HepG2 (cell line): ENCODE data around the gene LIN28B. TPM values are rescaled to one million over a fixed set of nuclear protein-coding genes. Genes with fewer than 3 reads are reported as not detected.

Experiments used
- ATAC-seq: fragments of 200-7000 bp; cut with Tn5 transposase; 3 replicates; pipeline ENCODE4 v1.9.1; 2020; ENCODE audit warnings: mild to moderate bottlenecking, moderate library complexity
- BruUV-seq: library from RNA; stranded (reverse); fragments of 400-500 nt; replicated peaks from 2 replicates; lab custom pipeline; 2021; lab: Mats Ljungman, UMichigan
- CTCF ChIA-PET: fragments of 300-600 bp; formaldehyde crosslinking; extraction: SDS; loops from one replicate; lab custom pipeline; 2021; ENCODE audit warnings: low total read pairs, inconsistent platforms, low intra/inter-chr PET ratio; lab: Yijun Ruan, JAX
- POLR2A ChIA-PET: fragments of 350-600 bp; sonication (Branson Sonifier 250); formaldehyde crosslinking; loops from one replicate; lab custom pipeline; 2020; ENCODE audit warnings: antibody characterized with exemption, inconsistent platforms; lab: Yijun Ruan, JAX
- DNase-seq: peaks from one replicate; pipeline ENCODE4 v3.0.0-alpha.2; 2015; ENCODE audit warnings: low spot score
- FAIRE-seq: peaks from 3 replicates; lab custom pipeline; 2011; peaks lifted over from hg19 to GRCh38; lab: Jason Lieb, UNC
- H2AFZ ChIP-seq: one replicate; pipeline ENCODE4 v1.6.1; 2011; ENCODE audit warnings: low read length, inconsistent platforms
- H3K27ac ChIP-seq: fragments of 300-600 bp; 3 replicates; pipeline ENCODE4 v1.8.0; 2011; ENCODE audit warnings: mixed run types, mild to moderate bottlenecking, mixed read lengths, low read length, inconsistent platforms; ENCODE audit not compliant: insufficient read depth; ENCODE audit errors: extremely low read length
- H3K27me3 ChIP-seq, 2 experiments: fragments of 200-600 bp in 1 of 2; 2 replicates in 1 of 2; 3 replicates in 1 of 2; pipeline versions ENCODE4 v1.6.0 to v1.8.0; 2011; ENCODE audit warnings: low read length in 2 of 2, mild to moderate bottlenecking in 2 of 2, moderate library complexity in 2 of 2, inconsistent platforms in 1 of 2; ENCODE audit not compliant: insufficient read depth in 2 of 2, control insufficient read depth in 1 of 2
- H3K36me3 ChIP-seq, 2 experiments: fragments of 200-600 bp in 1 of 2; replicated peaks in 1 of 2; 2 replicates in 1 of 2; 3 replicates in 1 of 2; pipeline versions ENCODE4 v1.5.1 to v1.8.0; 2011; ENCODE audit warnings: low read length in 2 of 2, inconsistent platforms in 1 of 2; ENCODE audit not compliant: insufficient read depth in 2 of 2, control insufficient read depth in 1 of 2
- H3K4me1 ChIP-seq: 2 replicates; pipeline ENCODE4 v1.5.1; 2012; ENCODE audit warnings: low read length, inconsistent platforms; ENCODE audit not compliant: insufficient read depth
- H3K4me2 ChIP-seq: 2 replicates; pipeline ENCODE4 v1.6.0; 2011; ENCODE audit warnings: low read depth, low read length, inconsistent platforms
- H3K4me3 ChIP-seq, 3 experiments: fragments of 200-600 bp in 1 of 3; sonication (generic), shearing (Covaris generic) in 1 of 3; replicated peaks in 1 of 3; 2 replicates each; pipeline ENCODE4 v1.5.1; 2011 to 2016; ENCODE audit warnings: low read length in 3 of 3, inconsistent platforms in 2 of 3, low read depth in 2 of 3, mild to moderate bottlenecking in 2 of 3, control low read depth in 1 of 3, mixed read lengths in 1 of 3; ENCODE audit not compliant: insufficient read depth in 1 of 3
- H3K79me2 ChIP-seq: one replicate; pipeline ENCODE4 v1.6.1; 2011; ENCODE audit warnings: low read length, inconsistent platforms; ENCODE audit not compliant: insufficient read depth
- H3K9ac ChIP-seq: 2 replicates; pipeline ENCODE4 v1.6.0; 2011; ENCODE audit warnings: mild to moderate bottlenecking, low read depth, low read length, inconsistent platforms; ENCODE audit not compliant: insufficient read depth
- H3K9me3 ChIP-seq: 2 replicates; pipeline ENCODE4 v1.5.1; 2012; ENCODE audit warnings: mild to moderate bottlenecking, low read length
- H4K20me1 ChIP-seq: 2 replicates; pipeline ENCODE4 v1.6.0; 2011; ENCODE audit warnings: inconsistent platforms, mild to moderate bottlenecking, low read length, moderate library complexity; ENCODE audit not compliant: insufficient read depth
- AHR ChIP-seq: IDR thresholded peaks from 2 replicates; pipeline ENCODE4 v1.6.1; 2018; ENCODE audit warnings: missing genetic modification reagents, missing compliant biosample characterization
- CBX5 ChIP-seq: sonication (generic); formaldehyde crosslinking; IDR thresholded peaks from 2 replicates; pipeline ENCODE4 v1.4.0; 2020; ENCODE audit warnings: missing genetic modification reagents, borderline replicate concordance
- MTF2 ChIP-seq: sonication (generic); formaldehyde crosslinking; IDR thresholded peaks from 2 replicates; pipeline ENCODE4 v1.5.0; 2020; ENCODE audit warnings: missing genetic modification reagents, borderline replicate concordance
- NCOA5 ChIP-seq: sonication (generic); formaldehyde crosslinking; IDR thresholded peaks from 2 replicates; pipeline ENCODE4 v1.4.0; 2020; ENCODE audit warnings: missing genetic modification reagents
- SALL1 ChIP-seq: sonication (generic); formaldehyde crosslinking; IDR thresholded peaks from 2 replicates; pipeline ENCODE4 v1.8.0; 2022; ENCODE audit warnings: mild to moderate bottlenecking, missing genetic modification reagents
- SCMH1 ChIP-seq: sonication (generic); formaldehyde crosslinking; IDR thresholded peaks from 2 replicates; pipeline ENCODE4 v1.9.0; 2021; ENCODE audit warnings: missing genetic modification reagents, mild to moderate bottlenecking, borderline replicate concordance
- TOPORS ChIP-seq: sonication (generic); formaldehyde crosslinking; IDR thresholded peaks from 2 replicates; pipeline ENCODE4 v1.8.0; 2023; ENCODE audit warnings: mild to moderate bottlenecking, missing genetic modification reagents
- ZBTB38 ChIP-seq: sonication (generic); formaldehyde crosslinking; IDR thresholded peaks from 2 replicates; pipeline ENCODE4 v1.5.1; 2020; ENCODE audit warnings: mild to moderate bottlenecking, missing genetic modification reagents
- ZFY ChIP-seq: sonication (generic); formaldehyde crosslinking; IDR thresholded peaks from 2 replicates; pipeline ENCODE4 v1.4.0; 2020; ENCODE audit warnings: missing genetic modification reagents
- ZIK1 ChIP-seq: sonication (generic); formaldehyde crosslinking; IDR thresholded peaks from 2 replicates; pipeline ENCODE4 v1.5.0; 2020; ENCODE audit warnings: mild to moderate bottlenecking, low read depth, missing genetic modification reagents, borderline replicate concordance
- ZNF101 ChIP-seq: sonication (generic); formaldehyde crosslinking; IDR thresholded peaks from 2 replicates; pipeline ENCODE4 v1.4.0; 2020; ENCODE audit warnings: mild to moderate bottlenecking, low read depth, missing genetic modification reagents, borderline replicate concordance
- ZNF343 ChIP-seq: sonication (generic); formaldehyde crosslinking; IDR thresholded peaks from 2 replicates; pipeline ENCODE4 v1.4.0; 2020; ENCODE audit warnings: mild to moderate bottlenecking, missing genetic modification reagents
- ZNF660 ChIP-seq: sonication (generic); formaldehyde crosslinking; IDR thresholded peaks from 2 replicates; pipeline ENCODE4 v1.5.1; 2020; ENCODE audit warnings: mild to moderate bottlenecking, low read depth, missing genetic modification reagents, borderline replicate concordance
- WGBS: methylation state at CpG from one replicate; pipeline ENCODE4 v1.1.6; 2017; ENCODE audit warnings: low lambda C conversion rate; 5-methylcytosine and 5-hydroxymethylcytosine counted together
- in situ Hi-C: cut with HindIII; loops from 2 replicates; pipeline ENCODE4 v1.10.0; 2017; ENCODE audit warnings: low pct_unique_long_range_greater_than_20kb; ENCODE audit not compliant: extremely low pct_ligation_motif_present
- intact Hi-C: fragments of 100-400 bp; cut with micrococcal nuclease; formaldehyde crosslinking; loops from one replicate; pipeline ENCODE4 v1.10.0; 2022; ENCODE audit not compliant: unreplicated experiment
- polyA plus RNA-seq, 8 experiments: library from polyadenylated mRNA; depleted of rRNA in 3 of 8; stranded (reverse) in 7 of 8; unstranded in 1 of 8; fragments of >200 nt; fragmentation: Illumina TruSeq in 4 of 8; extraction: Trizol in 4 of 8; gene quantifications; 2 replicates each; pipeline versions ENCODE4 v1.2.1 to v1.2.3, GENCODE V29; 2011 to 2016; ENCODE audit warnings: low read depth in 4 of 8, missing spikeins in 1 of 8, mixed read lengths in 1 of 8; ENCODE audit not compliant: insufficient read depth in 1 of 8
- total RNA-seq, 5 experiments: library from RNA; depleted of rRNA; stranded (reverse); fragments of >200 nt; fragmentation: Illumina TruSeq; extraction: Trizol; gene quantifications; 2 replicates each; pipeline ENCODE4 v1.2.3, GENCODE V29; 2016; ENCODE audit warnings: low read depth in 1 of 5
- TF ChIP-seq, protein P1 (sequence below): sonication (generic); formaldehyde crosslinking; IDR thresholded peaks from 2 replicates; pipeline ENCODE4 v1.4.0; 2020; ENCODE audit warnings: mild to moderate bottlenecking, missing genetic modification reagents, borderline replicate concordance
- TF ChIP-seq, protein P2 (sequence below): conservative IDR thresholded peaks from 2 replicates; pipeline ENCODE4 v1.6.1; 2018; ENCODE audit warnings: missing genetic modification reagents
- TF ChIP-seq, protein P3 (sequence below): sonication (generic); formaldehyde crosslinking; conservative IDR thresholded peaks from 2 replicates; pipeline ENCODE4 v1.4.0; 2020; ENCODE audit warnings: missing genetic modification reagents

LIN28B gene
- total and polyA plus RNA-seq, 2 of the 13 experiments (the other 11 are each of a cell fraction or from before 2014, with no cell fraction given): 14.5 to 56.8 TPM

DNA sequence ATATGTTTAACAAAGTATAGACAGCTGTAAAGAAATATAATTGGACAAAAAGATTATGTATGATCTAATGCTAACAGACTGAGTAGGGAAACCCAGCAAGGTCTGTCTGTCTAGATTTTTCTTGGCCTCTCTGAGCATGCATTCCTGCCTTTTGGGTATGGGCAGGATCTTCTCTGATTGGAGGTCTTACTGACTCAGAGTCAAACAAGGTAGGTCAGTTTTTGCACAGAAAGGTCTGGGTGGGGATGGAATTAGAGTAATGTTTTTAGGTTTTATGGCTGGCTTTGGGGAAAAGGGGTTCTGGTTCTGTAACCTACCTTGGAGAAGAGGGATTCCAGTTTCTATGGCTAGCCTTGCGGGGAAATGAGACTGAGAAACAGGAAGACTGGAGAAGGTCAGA, 65.5 kb downstream of the LIN28B start (continued):
- TF ChIP-seq, protein P1, sequence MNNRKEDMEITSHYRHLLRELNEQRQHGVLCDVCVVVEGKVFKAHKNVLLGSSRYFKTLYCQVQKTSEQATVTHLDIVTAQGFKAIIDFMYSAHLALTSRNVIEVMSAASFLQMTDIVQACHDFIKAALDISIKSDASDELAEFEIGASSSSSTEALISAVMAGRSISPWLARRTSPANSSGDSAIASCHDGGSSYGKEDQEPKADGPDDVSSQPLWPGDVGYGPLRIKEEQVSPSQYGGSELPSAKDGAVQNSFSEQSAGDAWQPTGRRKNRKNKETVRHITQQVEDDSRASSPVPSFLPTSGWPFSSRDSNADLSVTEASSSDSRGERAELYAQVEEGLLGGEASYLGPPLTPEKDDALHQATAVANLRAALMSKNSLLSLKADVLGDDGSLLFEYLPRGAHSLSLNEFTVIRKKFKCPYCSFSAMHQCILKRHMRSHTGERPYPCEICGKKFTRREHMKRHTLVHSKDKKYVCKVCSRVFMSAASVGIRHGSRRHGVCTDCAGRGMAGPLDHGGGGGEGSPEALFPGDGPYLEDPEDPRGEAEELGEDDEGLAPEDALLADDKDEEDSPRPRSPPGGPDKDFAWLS: no peak
- TF ChIP-seq ZNF101 (CRISPR knock-in tag): no peak
- no peak for TF ChIP-seq ZIK1 (CRISPR knock-in tag)
- no peak for TF ChIP-seq SCMH1
- TF ChIP-seq, all 625 proteins: peak for 0

DNA sequence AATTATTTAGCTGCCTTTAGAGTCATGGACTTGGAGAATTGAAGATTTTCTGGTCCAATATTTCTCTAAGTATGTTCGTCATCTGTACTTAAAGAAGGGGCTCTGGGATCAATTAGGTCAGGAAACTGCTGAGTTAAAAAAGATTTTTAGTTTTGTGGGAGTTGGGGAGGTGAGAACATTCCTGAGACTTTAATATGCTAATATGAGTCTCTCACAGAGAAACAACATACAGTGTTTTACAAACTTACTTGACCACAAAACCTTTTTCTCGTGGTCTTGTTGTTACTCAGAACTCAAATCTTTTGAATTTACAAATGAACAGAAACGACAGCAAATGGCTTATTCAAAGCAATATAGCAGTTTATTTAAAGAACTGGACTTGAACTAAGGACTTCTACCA, 67.9 kb downstream of the LIN28B start:
- CTCF ChIA-PET: no interaction called here
- in situ Hi-C loops (no loop called here), intact Hi-C loops (no loop called here)
- FAIRE-seq: no peak
- no peaks in the 10 kb centered on the region for H3K9me3 ChIP-seq
- POLR2A ChIA-PET: no interaction called here
- no peaks in the 10 kb centered on the region; a peak in 1 of 5 replicates for H3K36me3 ChIP-seq
- no peak for ATAC-seq
- H3K79me2 ChIP-seq: peaks cover 5% of the 10 kb centered on the region
- no peak overlapping the region for H3K9ac ChIP-seq
- no peak overlapping the region for H2AFZ ChIP-seq
- no peaks in the 10 kb centered on the region for H3K27me3 ChIP-seq
- H3K4me2 ChIP-seq: no peak overlapping the region
- no TSS peak for BruUV-seq
- no peaks in the 10 kb centered on the region for H3K4me1 ChIP-seq
- H3K4me3 ChIP-seq: no peak overlapping the region
- WGBS: 90% methylated on average over 3 of the region's 3 CpGs
- TF ChIP-seq MTF2 (CRISPR knock-in tag) (no peak), CBX5 (CRISPR knock-in tag) (no peak), AHR (CRISPR knock-in tag) (no peak), ZNF101 (CRISPR knock-in tag) (no peak), NCOA5 (CRISPR knock-in tag) (no peak), ZNF343 (CRISPR knock-in tag) (no peak), SALL1 (CRISPR knock-in tag) (no peak), ZBTB38 (no peak), ZFY (CRISPR knock-in tag) (no peak), TOPORS (CRISPR knock-in tag) (no peak), ZNF660 (CRISPR knock-in tag) (no peak)
- TF ChIP-seq, protein P2, sequence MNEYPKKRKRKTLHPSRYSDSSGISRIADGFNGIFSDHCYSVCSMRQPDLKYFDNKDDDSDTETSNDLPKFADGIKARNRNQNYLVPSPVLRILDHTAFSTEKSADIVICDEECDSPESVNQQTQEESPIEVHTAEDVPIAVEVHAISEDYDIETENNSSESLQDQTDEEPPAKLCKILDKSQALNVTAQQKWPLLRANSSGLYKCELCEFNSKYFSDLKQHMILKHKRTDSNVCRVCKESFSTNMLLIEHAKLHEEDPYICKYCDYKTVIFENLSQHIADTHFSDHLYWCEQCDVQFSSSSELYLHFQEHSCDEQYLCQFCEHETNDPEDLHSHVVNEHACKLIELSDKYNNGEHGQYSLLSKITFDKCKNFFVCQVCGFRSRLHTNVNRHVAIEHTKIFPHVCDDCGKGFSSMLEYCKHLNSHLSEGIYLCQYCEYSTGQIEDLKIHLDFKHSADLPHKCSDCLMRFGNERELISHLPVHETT (CRISPR knock-in tag): no peak
- TF ChIP-seq, protein P3, sequence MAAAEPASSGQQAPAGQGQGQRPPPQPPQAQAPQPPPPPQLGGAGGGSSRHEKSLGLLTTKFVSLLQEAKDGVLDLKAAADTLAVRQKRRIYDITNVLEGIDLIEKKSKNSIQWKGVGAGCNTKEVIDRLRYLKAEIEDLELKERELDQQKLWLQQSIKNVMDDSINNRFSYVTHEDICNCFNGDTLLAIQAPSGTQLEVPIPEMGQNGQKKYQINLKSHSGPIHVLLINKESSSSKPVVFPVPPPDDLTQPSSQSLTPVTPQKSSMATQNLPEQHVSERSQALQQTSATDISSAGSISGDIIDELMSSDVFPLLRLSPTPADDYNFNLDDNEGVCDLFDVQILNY (CRISPR knock-in tag): no peak
- TF ChIP-seq, all 625 proteins: peak for 0
- H3K27ac ChIP-seq: no peak overlapping the region
- no peaks in the 10 kb centered on the region for H4K20me1 ChIP-seq
- no peak for DNase-seq
